RWPE1 (cell line): ENCODE measurements around the gene ARPC1B.

Experiments
- CTCF ChIA-PET: fragments of 350-600 bp; sonication (Branson Sonifier 250); formaldehyde crosslinking; extraction: SDS; loops from one replicate; lab custom pipeline; 2021; lab: Yijun Ruan, JAX
- POLR2A ChIA-PET: fragments of 400-600 bp; formaldehyde crosslinking; extraction: SDS; loops from one replicate; lab custom pipeline; 2020; ENCODE audit warnings: antibody characterized with exemption; ENCODE audit not compliant: low non-redundant PET; lab: Yijun Ruan, JAX
- DNase-seq: peaks from one replicate; pipeline ENCODE4 v3.0.0; 2012; ENCODE audit warnings: low spot score
- H3K27ac ChIP-seq: fragments of 450-650 bp; 2 replicates; pipeline ENCODE4 v1.5.1; 2017
- CTCF ChIP-seq: fragments of 450-650 bp; conservative IDR thresholded peaks from 2 replicates; pipeline ENCODE4 v1.5.1; 2017; ENCODE audit warnings: low read depth, mild to moderate bottlenecking

Gene ARPC1B

GRCh38 chr7:99380823-99381663 lies 6.5 kb downstream of the ARPC1B start:
- POLR2A ChIA-PET, result no interaction called here
- CTCF ChIA-PET, result no interaction called here
- no peak for TF ChIP-seq CTCF
- DNase-seq, result no peak
- H3K27ac ChIP-seq, result peak overlapping the region; percentile 97

- peak overlapping the region; percentile 97 for H3K27ac ChIP-seq
- no peak for TF ChIP-seq CTCF
- no peak for DNase-seq
- ChIA-PET CTCF (no interaction called here), POLR2A (no interaction called here)
These were observed 7.1 kb downstream of the ARPC1B start for GRCh38 chr7:99381664-99382075.

GRCh38 chr7:99383203-99383602 lies 8.7 kb downstream of the ARPC1B start:
- ChIA-PET POLR2A (interaction anchor here (0.6 kb wide), 1 partner anchor 1154 kb away, joined by 6 read pairs; no protein-coding TSS in a partner anchor), CTCF (no interaction called here)
- no peak for DNase-seq
- H3K27ac ChIP-seq, result peak overlapping the region; percentile 44; the same call in 1 of the 2 replicates
- TF ChIP-seq CTCF, result no peak

- DNase-seq, result no peak
- no peak for TF ChIP-seq CTCF
- CTCF ChIA-PET, result interaction anchor here (0.7 kb wide), 1 partner anchor 499 kb away, joined by 4 read pairs; no protein-coding TSS in a partner anchor
- H3K27ac ChIP-seq, result peak overlapping the region; percentile 44
- POLR2A ChIA-PET, result no interaction called here
These were observed 9.4 kb downstream of the ARPC1B start for GRCh38 chr7:99383791-99384370.

GRCh38 chr7:99384523-99384922 lies 10.0 kb downstream of the ARPC1B start:
- TF ChIP-seq CTCF, result no peak
- ChIA-PET CTCF (no interaction called here), POLR2A (no interaction called here)
- DNase-seq, result no peak
- H3K27ac ChIP-seq, result peak overlapping the region; percentile 44

- DNase-seq, result no peak
- TF ChIP-seq CTCF, result no peak
- peak overlapping the region; percentile 29; the same call in 1 of the 2 replicates for H3K27ac ChIP-seq
- POLR2A ChIA-PET, result no interaction called here
- CTCF ChIA-PET, result no interaction called here
These were observed 11.0 kb downstream of the ARPC1B start for GRCh38 chr7:99385564-99385963.
